ENCODE data around the gene TBC1D3B.

The TBC1D3B gene

GRCh38 chr17:36152639-36153120, 23.8 kb downstream of the TBC1D3B start:
- no peak for DNase-seq (ENCODE audit: low spot score in 2 of 2)
- ATAC-seq: no peak
- H3K4me1 Mint-ChIP-seq: peaks cover 37% of the 10 kb centered on the region

GRCh38 chr17:36151891-36152638, 24.4 kb downstream of the TBC1D3B start:
- ATAC-seq (no peak), DNase-seq (ENCODE audit: low spot score in 2 of 2) (no peak)
- H3K4me3 Mint-ChIP-seq: no peak overlapping the region
- peaks cover 41% of the 10 kb centered on the region for H3K4me1 Mint-ChIP-seq
- no peak overlapping the region for H3K27ac Mint-ChIP-seq
- no peaks in the 10 kb centered on the region for H3K9me3 Mint-ChIP-seq
- peaks cover 15% of the 10 kb centered on the region for H3K36me3 Mint-ChIP-seq

More at GRCh38 chr17:36152639-36153120, 23.8 kb downstream of the TBC1D3B start:
- Mint-ChIP-seq H3K36me3 (peaks cover 12% of the 10 kb centered on the region), H3K9me3 (no peaks in the 10 kb centered on the region), H3K27ac (no peak overlapping the region), H3K4me3 (no peak overlapping the region)

- DNase-seq (ENCODE audit: low spot score in 2 of 2) (peak in 1 of 2 donors; percentile 47), ATAC-seq (peak; percentile 63)
- Mint-ChIP-seq H3K4me1 (peaks cover 58% of the 10 kb centered on the region), H3K4me3 (peak overlapping the region; percentile 78), H3K36me3 (peaks cover 21% of the 10 kb centered on the region), H3K27ac (peak overlapping the region; percentile 94), H3K9me3 (no peaks in the 10 kb centered on the region)
Measured at GRCh38 chr17:36149296-36149820, 27.1 kb downstream of the TBC1D3B start.

- peak; percentile 94 for ATAC-seq
- peak; percentile 73 to 84 for DNase-seq (ENCODE audit: low spot score in 2 of 2)
- peak overlapping the region; percentile 94 for H3K27ac Mint-ChIP-seq
- H3K9me3 Mint-ChIP-seq: no peaks in the 10 kb centered on the region
- H3K4me3 Mint-ChIP-seq: peak overlapping the region; percentile 78
- peaks cover 21% of the 10 kb centered on the region for H3K36me3 Mint-ChIP-seq
- peaks cover 56% of the 10 kb centered on the region for H3K4me1 Mint-ChIP-seq
Measured at GRCh38 chr17:36148559-36149295, 27.7 kb downstream of the TBC1D3B start.

- ATAC-seq (no peak), DNase-seq (ENCODE audit: low spot score in 2 of 2) (peak in 1 of 2 donors; percentile 44)
- peak overlapping the region; percentile 78 for H3K4me3 Mint-ChIP-seq
- H3K36me3 Mint-ChIP-seq: peaks cover 21% of the 10 kb centered on the region
- H3K27ac Mint-ChIP-seq: peak overlapping the region; percentile 63
- H3K4me1 Mint-ChIP-seq: peaks cover 51% of the 10 kb centered on the region
- H3K9me3 Mint-ChIP-seq: no peaks in the 10 kb centered on the region
Measured at GRCh38 chr17:36147601-36148000, 28.8 kb downstream of the TBC1D3B start.

- peaks cover 64% of the 10 kb centered on the region for H3K4me1 Mint-ChIP-seq
- peak overlapping the region; percentile 83 for H3K27ac Mint-ChIP-seq
- peaks cover 21% of the 10 kb centered on the region for H3K36me3 Mint-ChIP-seq
- ATAC-seq (no peak), DNase-seq (ENCODE audit: low spot score in 2 of 2) (peak in 1 of 2 donors; percentile 34)
- H3K4me3 Mint-ChIP-seq: peak overlapping the region; percentile 78
- no peaks in the 10 kb centered on the region for H3K9me3 Mint-ChIP-seq
Measured at GRCh38 chr17:36144981-36145729, 31.3 kb downstream of the TBC1D3B start.

GRCh38 chr17:36144014-36144413, 32.4 kb downstream of the TBC1D3B start:
- peaks cover 55% of the 10 kb centered on the region for H3K4me1 Mint-ChIP-seq
- no peak overlapping the region for H3K4me3 Mint-ChIP-seq
- ATAC-seq: no peak
- DNase-seq (ENCODE audit: low spot score in 2 of 2): peak in 1 of 2 donors; percentile 34
- H3K27ac Mint-ChIP-seq: peak overlapping the region; percentile 7
- no peaks in the 10 kb centered on the region for H3K9me3 Mint-ChIP-seq
- H3K36me3 Mint-ChIP-seq: peaks cover 19% of the 10 kb centered on the region

GRCh38 chr17:36142806-36143205, 33.6 kb downstream of the TBC1D3B start:
- H3K27ac Mint-ChIP-seq: no peak overlapping the region
- H3K9me3 Mint-ChIP-seq: no peaks in the 10 kb centered on the region
- ATAC-seq (no peak), DNase-seq (ENCODE audit: low spot score in 2 of 2) (peak in 1 of 2 donors; percentile 38)
- H3K4me3 Mint-ChIP-seq: no peak overlapping the region
- peaks cover 53% of the 10 kb centered on the region for H3K4me1 Mint-ChIP-seq
- peaks cover 11% of the 10 kb centered on the region for H3K36me3 Mint-ChIP-seq

- H3K36me3 Mint-ChIP-seq: peaks cover 6% of the 10 kb centered on the region
Measured at GRCh38 chr17:36142235-36142634, 34.2 kb downstream of the TBC1D3B start.

GRCh38 chr17:36136439-36136838, 40.0 kb downstream of the TBC1D3B start:
- Mint-ChIP-seq H3K4me3 (no peak overlapping the region), H3K27ac (peak overlapping the region; percentile 67)

More at GRCh38 chr17:36142235-36142634, 34.2 kb downstream of the TBC1D3B start:
- H3K9me3 Mint-ChIP-seq: no peaks in the 10 kb centered on the region
- no peak overlapping the region for H3K4me3 Mint-ChIP-seq
- no peak overlapping the region for H3K27ac Mint-ChIP-seq
- H3K4me1 Mint-ChIP-seq: peaks cover 51% of the 10 kb centered on the region
- DNase-seq (ENCODE audit: low spot score in 2 of 2): no peak
- ATAC-seq: no peak

GRCh38 chr17:36136036-36136435, 40.4 kb downstream of the TBC1D3B start:
- peaks cover 38% of the 10 kb centered on the region for H3K4me1 Mint-ChIP-seq
- no peak for ATAC-seq
- no peaks in the 10 kb centered on the region for H3K9me3 Mint-ChIP-seq
- H3K4me3 Mint-ChIP-seq: no peak overlapping the region
- no peak for DNase-seq (ENCODE audit: low spot score in 2 of 2)
- H3K36me3 Mint-ChIP-seq: peaks cover 47% of the 10 kb centered on the region
- H3K27ac Mint-ChIP-seq: peak overlapping the region; percentile 67

More at GRCh38 chr17:36136439-36136838, 40.0 kb downstream of the TBC1D3B start:
- Mint-ChIP-seq H3K36me3 (peaks cover 43% of the 10 kb centered on the region), H3K9me3 (no peaks in the 10 kb centered on the region), H3K4me1 (peaks cover 42% of the 10 kb centered on the region)
- no peak for DNase-seq (ENCODE audit: low spot score in 2 of 2)
- no peak for ATAC-seq

- ATAC-seq (no peak), DNase-seq (ENCODE audit: low spot score in 2 of 2) (no peak)
- Mint-ChIP-seq H3K9me3 (no peaks in the 10 kb centered on the region), H3K36me3 (peaks cover 53% of the 10 kb centered on the region), H3K27ac (peak overlapping the region; percentile 67), H3K4me1 (peaks cover 35% of the 10 kb centered on the region), H3K4me3 (no peak overlapping the region)
Measured at GRCh38 chr17:36135465-36135864, 41.0 kb downstream of the TBC1D3B start.

GRCh38 chr17:36133602-36134236, 42.7 kb downstream of the TBC1D3B start:
- Mint-ChIP-seq H3K27ac (no peak overlapping the region), H3K4me1 (peaks cover 43% of the 10 kb centered on the region), H3K9me3 (no peaks in the 10 kb centered on the region), H3K36me3 (peaks cover 58% of the 10 kb centered on the region), H3K4me3 (no peak overlapping the region)
- DNase-seq (ENCODE audit: low spot score in 2 of 2) (no peak), ATAC-seq (no peak)

- DNase-seq (ENCODE audit: low spot score in 2 of 2) (no peak), ATAC-seq (no peak)
- Mint-ChIP-seq H3K36me3 (peaks cover 68% of the 10 kb centered on the region), H3K27ac (no peak overlapping the region), H3K4me3 (no peak overlapping the region), H3K4me1 (peaks cover 45% of the 10 kb centered on the region), H3K9me3 (no peaks in the 10 kb centered on the region)
Measured at GRCh38 chr17:36132421-36132831, 44.0 kb downstream of the TBC1D3B start.
